KMS-11 (cell line): Measurements from ENCODE around the gene CHCHD6.

Experiments
- H2AFZ ChIP-seq: fragments of 200-600 bp; sonication (generic); 2 replicates; pipeline ENCODE4 v1.6.1; 2016; ENCODE audit warnings: antibody characterized with exemption, mixed run types, low read depth
- H3K27ac ChIP-seq: fragments of 200-600 bp; sonication (generic); 2 replicates; pipeline ENCODE4 v1.6.1; 2016; ENCODE audit warnings: mild to moderate bottlenecking, mixed run types
- H3K27me3 ChIP-seq: fragments of 200-600 bp; sonication (generic); 2 replicates; pipeline ENCODE4 v1.6.1; 2017; ENCODE audit warnings: mild to moderate bottlenecking, low read depth, mixed run types, moderate library complexity; ENCODE audit not compliant: insufficient read depth
- H3K36me3 ChIP-seq: fragments of 200-600 bp; sonication (generic); 2 replicates; pipeline ENCODE4 v1.6.1; 2017; ENCODE audit warnings: mild to moderate bottlenecking, mixed run types; ENCODE audit not compliant: insufficient read depth
- H3K4me1 ChIP-seq: fragments of 200-600 bp; sonication (generic); 2 replicates; pipeline ENCODE4 v1.6.1; 2016; ENCODE audit warnings: mild to moderate bottlenecking, low read depth, mixed run types; ENCODE audit not compliant: poor library complexity, severe bottlenecking
- H3K4me2 ChIP-seq: fragments of 200-600 bp; sonication (generic); 2 replicates; pipeline ENCODE4 v1.7.0; 2016; ENCODE audit warnings: mild to moderate bottlenecking, mixed run types
- H3K4me3 ChIP-seq: fragments of 200-600 bp; sonication (generic); IDR thresholded peaks from 2 replicates; pipeline ENCODE4 v1.6.1; 2017; ENCODE audit warnings: low read depth, low read length, mixed read lengths; ENCODE audit not compliant: insufficient read depth
- H3K79me2 ChIP-seq: fragments of 200-600 bp; sonication (generic); 2 replicates; pipeline ENCODE4 v1.6.1; 2016; ENCODE audit warnings: low read depth, mixed run types; ENCODE audit not compliant: insufficient read depth
- H3K9ac ChIP-seq: fragments of 200-600 bp; sonication (generic); 2 replicates; pipeline ENCODE4 v1.6.1; 2016; ENCODE audit warnings: mild to moderate bottlenecking, mixed run types
- H4K20me1 ChIP-seq: fragments of 200-600 bp; sonication (generic); 2 replicates; pipeline ENCODE4 v1.6.1; 2016; ENCODE audit warnings: mild to moderate bottlenecking, mixed run types; ENCODE audit not compliant: insufficient read depth
- TF ChIP-seq, protein P1 (sequence below): fragments of 200-600 bp; sonication (generic); conservative IDR thresholded peaks from 2 replicates; pipeline ENCODE4 v1.6.1; 2017; ENCODE audit warnings: low read depth, mild to moderate bottlenecking, antibody characterized with exemption, low read length, moderate library complexity, mixed read lengths

The CHCHD6 gene

DNA sequence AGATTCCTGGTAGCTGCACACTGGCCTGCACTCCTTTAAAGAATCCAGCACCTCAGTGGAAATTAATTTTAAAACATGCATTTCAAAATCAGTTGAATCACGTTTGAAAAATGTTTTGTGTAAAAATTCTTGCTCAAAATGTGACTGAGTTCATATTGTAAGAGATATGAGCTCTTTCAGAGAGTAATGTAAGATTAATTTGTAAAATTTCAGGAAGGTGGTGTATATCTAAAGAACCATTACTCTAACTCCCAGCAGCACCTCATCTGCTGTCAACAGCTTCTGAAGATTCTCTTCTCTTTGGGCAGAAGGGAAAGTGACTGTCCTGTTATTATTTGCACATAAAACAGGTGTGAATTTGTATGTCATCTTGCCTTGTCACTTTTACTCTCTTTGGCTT lies 181.4 kb downstream of the CHCHD6 start:
- no peaks in the 10 kb centered on the region for H3K79me2 ChIP-seq
- H4K20me1 ChIP-seq = no peaks in the 10 kb centered on the region
- H3K4me1 ChIP-seq = no peaks in the 10 kb centered on the region
- H2AFZ ChIP-seq = no peak overlapping the region
- H3K27me3 ChIP-seq = no peaks in the 10 kb centered on the region
- H3K36me3 ChIP-seq = no peaks in the 10 kb centered on the region
- TF ChIP-seq, protein P1, sequence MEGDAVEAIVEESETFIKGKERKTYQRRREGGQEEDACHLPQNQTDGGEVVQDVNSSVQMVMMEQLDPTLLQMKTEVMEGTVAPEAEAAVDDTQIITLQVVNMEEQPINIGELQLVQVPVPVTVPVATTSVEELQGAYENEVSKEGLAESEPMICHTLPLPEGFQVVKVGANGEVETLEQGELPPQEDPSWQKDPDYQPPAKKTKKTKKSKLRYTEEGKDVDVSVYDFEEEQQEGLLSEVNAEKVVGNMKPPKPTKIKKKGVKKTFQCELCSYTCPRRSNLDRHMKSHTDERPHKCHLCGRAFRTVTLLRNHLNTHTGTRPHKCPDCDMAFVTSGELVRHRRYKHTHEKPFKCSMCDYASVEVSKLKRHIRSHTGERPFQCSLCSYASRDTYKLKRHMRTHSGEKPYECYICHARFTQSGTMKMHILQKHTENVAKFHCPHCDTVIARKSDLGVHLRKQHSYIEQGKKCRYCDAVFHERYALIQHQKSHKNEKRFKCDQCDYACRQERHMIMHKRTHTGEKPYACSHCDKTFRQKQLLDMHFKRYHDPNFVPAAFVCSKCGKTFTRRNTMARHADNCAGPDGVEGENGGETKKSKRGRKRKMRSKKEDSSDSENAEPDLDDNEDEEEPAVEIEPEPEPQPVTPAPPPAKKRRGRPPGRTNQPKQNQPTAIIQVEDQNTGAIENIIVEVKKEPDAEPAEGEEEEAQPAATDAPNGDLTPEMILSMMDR = no peak
- H3K27ac ChIP-seq = no peak overlapping the region
- H3K4me2 ChIP-seq = no peak overlapping the region
- no peak overlapping the region for H3K9ac ChIP-seq
- H3K4me3 ChIP-seq = no peak overlapping the region

DNA sequence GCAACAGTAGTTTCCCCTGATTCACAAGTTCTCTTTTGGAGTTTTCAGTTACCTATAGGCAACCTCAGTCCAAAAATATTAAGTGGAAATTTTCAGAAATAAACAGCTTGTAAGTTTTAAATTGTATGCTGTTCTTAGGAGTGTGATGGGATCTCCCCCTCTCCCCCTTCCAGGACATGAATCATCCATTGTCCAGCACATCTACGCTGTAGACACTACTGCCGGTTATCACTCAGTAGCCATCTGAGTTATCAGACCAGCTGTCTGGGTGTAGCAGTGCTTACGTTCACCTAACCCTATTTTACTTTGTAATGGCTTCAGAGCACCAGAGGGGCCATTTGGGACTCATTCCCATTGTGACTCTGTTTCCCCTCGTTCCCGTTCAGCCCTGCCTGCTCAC lies 182.2 kb downstream of the CHCHD6 start:
- Histone ChIP-seq H3K4me3 (no peak overlapping the region), H3K27me3 (no peaks in the 10 kb centered on the region), H3K9ac (no peak overlapping the region), H3K4me1 (no peaks in the 10 kb centered on the region), H4K20me1 (no peaks in the 10 kb centered on the region), H3K79me2 (no peaks in the 10 kb centered on the region), H3K36me3 (no peaks in the 10 kb centered on the region), H3K4me2 (no peak overlapping the region), H3K27ac (no peak overlapping the region), H2AFZ (no peak overlapping the region)
- TF ChIP-seq, protein P1 = no peak

DNA sequence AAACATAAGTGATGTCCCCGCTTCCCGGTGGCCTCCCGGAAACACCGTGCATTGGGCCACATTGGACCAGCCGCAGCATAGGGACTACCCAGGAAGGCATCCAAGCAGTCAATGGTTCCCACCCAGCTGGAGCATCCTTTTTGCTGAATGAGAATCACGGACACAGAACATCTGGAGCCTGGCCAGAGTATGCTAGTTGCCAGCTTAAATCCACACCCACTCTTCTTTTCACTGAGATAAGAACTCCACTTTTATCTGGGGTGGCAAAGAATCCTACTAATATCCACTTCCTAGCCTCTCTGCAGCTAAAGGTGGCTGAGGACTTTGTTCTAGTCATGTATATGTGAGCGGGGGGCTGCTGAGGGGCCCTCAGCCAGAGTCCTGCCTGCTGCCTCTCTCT lies 183.6 kb downstream of the CHCHD6 start:
- Histone ChIP-seq H3K79me2 (no peaks in the 10 kb centered on the region), H3K4me1 (no peaks in the 10 kb centered on the region), H4K20me1 (no peaks in the 10 kb centered on the region), H3K36me3 (no peaks in the 10 kb centered on the region), H2AFZ (no peak overlapping the region), H3K9ac (no peak overlapping the region), H3K27me3 (no peaks in the 10 kb centered on the region), H3K4me3 (no peak overlapping the region), H3K4me2 (no peak overlapping the region), H3K27ac (no peak overlapping the region)
- TF ChIP-seq, protein P1 = no peak

DNA sequence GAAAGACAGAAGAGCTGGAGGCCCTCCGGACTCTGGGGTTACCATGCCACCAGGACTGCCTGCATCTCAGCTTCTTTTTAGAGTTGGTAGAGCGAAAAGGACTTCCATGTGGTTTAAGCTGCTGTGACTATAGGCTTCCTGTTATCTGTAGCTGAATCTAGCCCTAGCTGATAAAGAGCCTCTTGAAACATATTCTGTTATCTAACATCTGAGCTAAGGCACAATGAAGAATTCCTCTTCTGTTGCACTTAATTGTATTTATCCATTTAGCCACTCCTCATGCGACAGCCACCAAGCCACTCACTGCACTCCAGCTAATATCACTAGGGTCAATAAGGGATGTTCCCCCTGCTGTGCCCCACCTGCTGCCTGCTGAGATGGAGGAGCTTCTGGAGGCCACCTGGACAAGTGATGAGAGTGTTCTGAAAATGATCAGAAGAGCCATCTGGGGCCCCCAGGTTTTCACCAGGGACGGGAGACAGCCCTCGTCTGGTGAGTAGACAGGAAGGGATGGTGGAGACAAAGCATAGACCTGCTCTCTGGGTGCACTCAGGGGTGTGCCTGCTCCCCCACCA lies 184.2 kb downstream of the CHCHD6 start:
- H4K20me1 ChIP-seq = no peaks in the 10 kb centered on the region
- TF ChIP-seq, protein P1 = no peak
- H3K27ac ChIP-seq = no peak overlapping the region
- H3K79me2 ChIP-seq = no peaks in the 10 kb centered on the region
- H3K9ac ChIP-seq = no peak overlapping the region
- H3K4me2 ChIP-seq = no peak overlapping the region
- no peaks in the 10 kb centered on the region for H3K36me3 ChIP-seq
- no peaks in the 10 kb centered on the region for H3K4me1 ChIP-seq
- H3K4me3 ChIP-seq = no peak overlapping the region
- no peaks in the 10 kb centered on the region for H3K27me3 ChIP-seq
- no peak overlapping the region for H2AFZ ChIP-seq
